H1 (cell line): ENCODE results near the gene LBHD1. TPM values are rescaled to one million over a fixed set of nuclear protein-coding genes. Genes with fewer than 3 reads are reported as not detected.

Experiments
- BRCA1 ChIP-seq: IDR thresholded peaks from 2 replicates; pipeline ENCODE4 v1.6.1; 2012; ENCODE audit warnings: low read depth, low read length, improper control_type of control experiment
- NRF1 ChIP-seq: IDR thresholded peaks from 2 replicates; pipeline ENCODE4 v1.6.1; 2011; ENCODE audit warnings: mild to moderate bottlenecking, low read depth, low read length, improper control_type of control experiment
- SIRT6 ChIP-seq: IDR thresholded peaks from one replicate; pipeline ENCODE4 v1.7.1; 2012; ENCODE audit warnings: low read length, inconsistent platforms
- SUZ12 ChIP-seq: fragments of 200-600 bp; sonication (generic); IDR thresholded peaks from 2 replicates; pipeline ENCODE4 v1.6.1; 2012; ENCODE audit warnings: mild to moderate bottlenecking, inconsistent platforms, low read length, moderate library complexity, mixed read lengths
- polyA plus RNA-seq, 7 experiments: library from polyadenylated mRNA; depleted of rRNA in 3 of 7; stranded (reverse) in 5 of 7; unstranded in 2 of 7; fragments of >200 nt in 5 of 7; fragments of 200-250 nt in 2 of 7; gene quantifications; 1 replicate in 5 of 7; 2 replicates in 1 of 7; 4 replicates in 1 of 7; pipeline versions ENCODE4 v1.2.1 to v1.2.3, GENCODE V29; 2011 to 2013; ENCODE audit warnings: missing spikeins in 2 of 7, mixed read lengths in 2 of 7
- total RNA-seq: library from RNA; stranded (reverse); fragmentation: NEBNext Ultra II Directional; extraction: Animal tissue kit (Norgen Biotek cat#: 25700); gene quantifications from 2 replicates; pipeline ENCODE4 v1.2.1, GENCODE V29; 2021

LBHD1 gene
- total and polyA plus RNA-seq, 2 of the 8 experiments (the other 6 are each of a cell fraction or from before 2014, with no cell fraction given), result 2.3 to 5.2 TPM

GRCh38 chr11:62622476-62623089, 49.5 kb downstream of the LBHD1 start (continued):
- TF ChIP-seq SUZ12, result no peak
- TF ChIP-seq BRCA1, result no peak
- no peak for TF ChIP-seq NRF1
- TF ChIP-seq SIRT6, result no peak
- TF ChIP-seq, all 59 proteins: peak for 0
